ENCODE data around the gene STAU1. TPM values are rescaled to one million over a fixed set of nuclear protein-coding genes. Genes with fewer than 3 reads are reported as not detected.

STAU1 gene
- total RNA-seq, 1 donor from 2014 or later = 96.0 TPM

DNA sequence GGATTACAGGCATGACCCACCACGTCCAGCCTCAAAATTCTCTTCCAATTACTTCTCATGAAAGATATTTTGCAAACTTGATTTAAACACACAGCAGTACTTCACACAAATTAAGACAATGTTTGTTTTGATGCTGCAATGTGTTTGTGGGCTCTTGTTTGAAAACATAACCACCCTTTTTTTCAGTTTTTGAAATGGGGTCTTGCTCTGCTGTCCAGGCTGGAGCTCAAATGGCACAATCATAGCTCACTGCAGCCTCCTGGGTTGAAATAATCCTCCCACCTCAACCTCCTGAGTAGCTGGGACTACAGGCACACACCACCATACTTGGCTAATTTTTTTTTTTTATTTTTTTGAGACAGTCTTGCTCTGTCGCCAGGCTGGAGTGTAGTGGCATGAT is 31.0 kb downstream of the STAU1 start:
- Mint-ChIP-seq H3K4me1 (peaks cover 13% of the 10 kb centered on the region), H3K36me3 (peaks cover 13% of the 10 kb centered on the region), H3K27ac (no peak overlapping the region), H3K4me3 (no peak overlapping the region), H3K9me3 (no peaks in the 10 kb centered on the region), H3K27me3 (ENCODE audit: insufficient read depth, low read depth) (no peaks in the 10 kb centered on the region)
- no peak overlapping the region for H3K4me3 ChIP-seq
- H3K4me2 ChIP-seq = no peak overlapping the region
- H3K9ac ChIP-seq = no peak overlapping the region
- no peaks in the 10 kb centered on the region for H3K27me3 ChIP-seq
- DNase-seq (ENCODE audit: low spot score) = no peak
- TF ChIP-seq, protein P1, sequence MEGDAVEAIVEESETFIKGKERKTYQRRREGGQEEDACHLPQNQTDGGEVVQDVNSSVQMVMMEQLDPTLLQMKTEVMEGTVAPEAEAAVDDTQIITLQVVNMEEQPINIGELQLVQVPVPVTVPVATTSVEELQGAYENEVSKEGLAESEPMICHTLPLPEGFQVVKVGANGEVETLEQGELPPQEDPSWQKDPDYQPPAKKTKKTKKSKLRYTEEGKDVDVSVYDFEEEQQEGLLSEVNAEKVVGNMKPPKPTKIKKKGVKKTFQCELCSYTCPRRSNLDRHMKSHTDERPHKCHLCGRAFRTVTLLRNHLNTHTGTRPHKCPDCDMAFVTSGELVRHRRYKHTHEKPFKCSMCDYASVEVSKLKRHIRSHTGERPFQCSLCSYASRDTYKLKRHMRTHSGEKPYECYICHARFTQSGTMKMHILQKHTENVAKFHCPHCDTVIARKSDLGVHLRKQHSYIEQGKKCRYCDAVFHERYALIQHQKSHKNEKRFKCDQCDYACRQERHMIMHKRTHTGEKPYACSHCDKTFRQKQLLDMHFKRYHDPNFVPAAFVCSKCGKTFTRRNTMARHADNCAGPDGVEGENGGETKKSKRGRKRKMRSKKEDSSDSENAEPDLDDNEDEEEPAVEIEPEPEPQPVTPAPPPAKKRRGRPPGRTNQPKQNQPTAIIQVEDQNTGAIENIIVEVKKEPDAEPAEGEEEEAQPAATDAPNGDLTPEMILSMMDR (IDR thresholded peaks at IDR 0.05) = no peak
- TF ChIP-seq EZH2 (IDR thresholded peaks at IDR 0.05) = no peak
- TF ChIP-seq EZH2phosphoT487 (IDR thresholded peaks at IDR 0.05) = no peak
- H3K4me1 ChIP-seq = no peaks in the 10 kb centered on the region
- peaks cover 84% of the 10 kb centered on the region for H3K79me2 ChIP-seq (ENCODE audit: low read depth)
- H3K9me3 ChIP-seq (ENCODE audit: low read depth) = no peaks in the 10 kb centered on the region
- no peaks in the 10 kb centered on the region for H3F3A ChIP-seq (ENCODE audit: low read depth)
- no peak overlapping the region for H2AFZ ChIP-seq (replicated peaks)
- peaks cover 25% of the 10 kb centered on the region for H4K20me1 ChIP-seq (ENCODE audit: low read depth)
- no peak overlapping the region for H3K27ac ChIP-seq
- no peaks in the 10 kb centered on the region for H3K36me3 ChIP-seq

DNA sequence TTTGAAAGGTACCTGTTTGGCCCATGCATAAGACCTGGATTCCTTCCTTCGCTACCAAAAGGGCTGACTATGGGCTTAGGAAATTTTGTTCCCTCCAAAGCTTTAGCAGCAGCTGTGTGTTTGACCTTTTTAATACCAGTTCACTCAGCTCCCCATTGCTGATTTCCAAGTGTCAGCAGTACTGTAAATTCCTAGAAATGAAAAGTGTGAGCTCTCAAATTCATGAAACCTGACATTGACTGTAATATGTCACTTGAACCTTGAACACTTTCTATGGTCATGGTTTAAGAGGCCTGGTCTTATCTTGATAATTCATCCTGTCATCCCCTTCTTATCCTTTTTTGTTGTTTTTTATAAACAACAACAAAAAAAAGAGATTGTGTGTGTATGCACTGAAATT is 31.7 kb downstream of the STAU1 start:
- H3K9ac ChIP-seq = no peak overlapping the region
- H3K4me1 Mint-ChIP-seq = peaks cover 12% of the 10 kb centered on the region
- peaks cover 15% of the 10 kb centered on the region for H3K36me3 Mint-ChIP-seq
- no peak overlapping the region for H3K4me3 ChIP-seq
- H3K4me2 ChIP-seq = no peak overlapping the region
- H3K9me3 ChIP-seq (ENCODE audit: low read depth) = no peaks in the 10 kb centered on the region
- peaks cover under 1% of the 10 kb centered on the region for H3K27me3 Mint-ChIP-seq (ENCODE audit: insufficient read depth, low read depth)
- H3K27me3 ChIP-seq = no peaks in the 10 kb centered on the region
- no peaks in the 10 kb centered on the region for H3K36me3 ChIP-seq
- TF ChIP-seq EZH2 (IDR thresholded peaks at IDR 0.05) (no peak), EZH2phosphoT487 (IDR thresholded peaks at IDR 0.05) (no peak)
- TF ChIP-seq, protein P1 (IDR thresholded peaks at IDR 0.05) = no peak
- DNase-seq (ENCODE audit: low spot score) = no peak
- H3K4me3 Mint-ChIP-seq = no peak overlapping the region
- no peaks in the 10 kb centered on the region for H3K9me3 Mint-ChIP-seq
- peaks cover 78% of the 10 kb centered on the region for H3K79me2 ChIP-seq (ENCODE audit: low read depth)
- H2AFZ ChIP-seq (replicated peaks) = no peak overlapping the region
- H3K27ac Mint-ChIP-seq = no peak overlapping the region
- no peaks in the 10 kb centered on the region for H3K4me1 ChIP-seq
- H3K27ac ChIP-seq = no peak overlapping the region
- H3F3A ChIP-seq (ENCODE audit: low read depth) = no peaks in the 10 kb centered on the region
- peaks cover 20% of the 10 kb centered on the region for H4K20me1 ChIP-seq (ENCODE audit: low read depth)

DNA sequence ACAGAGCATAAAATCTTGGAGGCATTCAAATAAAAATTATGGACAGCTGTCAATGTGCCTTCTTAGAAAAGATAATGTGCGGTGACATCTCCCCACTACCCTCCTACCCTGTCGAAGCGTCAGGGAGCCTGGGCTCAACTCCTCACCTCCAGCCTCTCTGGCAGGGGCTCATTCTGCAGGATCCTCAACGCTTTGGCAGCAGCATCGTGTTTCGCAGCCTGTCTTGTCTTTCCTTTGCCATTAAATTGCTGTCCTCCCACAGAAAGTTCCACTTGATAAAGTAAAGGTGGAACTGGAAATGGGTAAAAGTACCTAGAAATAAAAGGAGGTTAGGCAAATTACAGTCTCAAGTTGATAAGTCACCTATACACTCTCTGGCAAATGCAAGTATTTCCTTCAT is 36.7 kb downstream of the STAU1 start:
- Histone ChIP-seq H3K79me2 (ENCODE audit: low read depth) (peaks cover 53% of the 10 kb centered on the region), H3K9me3 (ENCODE audit: low read depth) (no peaks in the 10 kb centered on the region), H3K27me3 (no peaks in the 10 kb centered on the region), H3K36me3 (peaks cover 3% of the 10 kb centered on the region), H3K27ac (no peak overlapping the region), H2AFZ (replicated peaks) (no peak overlapping the region), H3F3A (ENCODE audit: low read depth) (no peaks in the 10 kb centered on the region), H3K4me2 (no peak overlapping the region), H4K20me1 (ENCODE audit: low read depth) (peaks cover 16% of the 10 kb centered on the region), H3K4me1 (no peaks in the 10 kb centered on the region), H3K4me3 (no peak overlapping the region), H3K9ac (no peak overlapping the region)
- Mint-ChIP-seq H3K4me1 (peaks cover 25% of the 10 kb centered on the region), H3K27ac (no peak overlapping the region), H3K4me3 (no peak overlapping the region), H3K36me3 (peaks cover 37% of the 10 kb centered on the region), H3K9me3 (no peaks in the 10 kb centered on the region), H3K27me3 (ENCODE audit: insufficient read depth, low read depth) (peaks cover 4% of the 10 kb centered on the region)
- DNase-seq (ENCODE audit: low spot score) = no peak
- TF ChIP-seq EZH2phosphoT487 (IDR thresholded peaks at IDR 0.05) = no peak
- TF ChIP-seq, protein P1 (IDR thresholded peaks at IDR 0.05) = no peak

Data from neural progenitor cell (in vitro differentiated cells).